Spleen (tissue), 11 donors: ENCODE results near the gene CAND2. TPM values are rescaled to one million over a fixed set of nuclear protein-coding genes. Genes with fewer than 3 reads are reported as not detected.

Experiments used
- DNase-seq: peaks from one replicate; pipeline ENCODE4 v3.0.0-alpha.2; 2020
- H3K27ac ChIP-seq, 8 donors: fragments of 200-600 bp; sonication (generic) in 7 of 8; 1 replicate in 4 of 8; 2 replicates in 4 of 8; pipeline versions ENCODE4 v1.5.0 to v1.8.0; 2016 to 2021; ENCODE audit warnings: inconsistent platforms in 4 of 8, mild to moderate bottlenecking in 4 of 8, moderate library complexity in 1 of 8
- H3K27me3 ChIP-seq, 7 donors: fragments of 200-600 bp; sonication (generic) in 6 of 7; replicated peaks in 1 of 7; 1 replicate in 4 of 7; 2 replicates in 3 of 7; pipeline versions ENCODE4 v1.5.0 to v1.8.0; 2016 to 2021; ENCODE audit warnings: inconsistent platforms in 3 of 7, mild to moderate bottlenecking in 1 of 7
- H3K36me3 ChIP-seq, 6 donors: fragments of 200-600 bp; sonication (generic) in 5 of 6; 1 replicate in 4 of 6; 2 replicates in 2 of 6; pipeline versions ENCODE4 v1.5.0 to v1.8.0; 2016 to 2021; ENCODE audit warnings: inconsistent platforms in 2 of 6
- H3K4me1 ChIP-seq, 6 donors: fragments of 200-600 bp; sonication (generic) in 5 of 6; 1 replicate in 3 of 6; 2 replicates in 3 of 6; pipeline versions ENCODE4 v1.5.0 to v1.8.0; 2016 to 2021; ENCODE audit warnings: inconsistent platforms in 3 of 6
- H3K4me3 ChIP-seq, 8 donors: fragments of 200-600 bp; sonication (generic) in 7 of 8; 1 replicate in 4 of 8; 2 replicates in 4 of 8; pipeline versions ENCODE4 v1.5.0 to v1.8.0; 2016 to 2021; ENCODE audit warnings: inconsistent platforms in 4 of 8, mild to moderate bottlenecking in 4 of 8, moderate library complexity in 2 of 8
- H3K9me3 ChIP-seq, 8 donors: fragments of 200-600 bp; sonication (generic) in 7 of 8; 1 replicate in 4 of 8; 2 replicates in 4 of 8; pipeline versions ENCODE4 v1.5.0 to v1.8.0; 2016 to 2021; ENCODE audit warnings: inconsistent platforms in 4 of 8
- CTCF ChIP-seq, 11 experiments: fragments of 200-600 bp in 7 of 11; fragments of 450-650 bp in 4 of 11; sonication (generic) in 4 of 11; IDR thresholded peaks in 8 of 11; conservative IDR thresholded peaks in 3 of 11; 1 replicate in 7 of 11; 2 replicates in 4 of 11; pipeline versions ENCODE4 v1.4.0 to v1.8.0; 2016 to 2021; ENCODE audit warnings: antibody characterized with exemption in 11 of 11, inconsistent platforms in 4 of 11, mild to moderate bottlenecking in 1 of 11
- POLR2A ChIP-seq, 3 donors: fragments of 450-650 bp; IDR thresholded peaks; one replicate each; pipeline ENCODE4 v1.5.1; 2017; ENCODE audit warnings: antibody characterized with exemption in 3 of 3, mild to moderate bottlenecking in 1 of 3
- POLR2AphosphoS5 ChIP-seq, 3 donors: sonication (generic); formaldehyde crosslinking; IDR thresholded peaks; one replicate each; pipeline ENCODE4 v1.5.1; 2017; ENCODE audit warnings: antibody characterized with exemption in 3 of 3
- WGBS, 5 donors: extraction: QIAGEN DNeasy Blood & Tissue Kit in 3 of 5; methylation state at CpG; one replicate each; pipeline versions ENCODE4 v1.1.5 to v1.1.7; 2013 to 2018; 5-methylcytosine and 5-hydroxymethylcytosine counted together
- intact Hi-C: fragments of 100-400 bp; cut with DNase I; formaldehyde crosslinking; loops from one replicate; pipeline ENCODE4 v1.15.0; 2023; ENCODE audit warnings: low total_unique reads
- polyA plus RNA-seq, 3 donors: library from polyadenylated mRNA; stranded (reverse); fragments of 200-250 nt; gene quantifications; one replicate each; pipeline ENCODE4 v1.2.1, GENCODE V29; 2013
- total RNA-seq, 7 donors: library from RNA; depleted of rRNA in 3 of 7; stranded (reverse); fragments of >200 nt in 3 of 7; fragmentation: NEBNext Ultra II Directional in 4 of 7; extraction: Animal tissue kit (Norgen Biotek cat#: 25700) in 4 of 7; gene quantifications; one replicate each; pipeline versions ENCODE4 v1.1.0 to v1.2.1, GENCODE V29; 2016 to 2021
- donor health status: healthy with polysubstance abuse.
- donor health status: DM: no; HTN: no; CAD: no; lungs with moderate emphysema.
- donor health status: DM: no; HTN: no; CAD: no.
- donor health status: Bipolar disorder and iron deficiency.
- donor health status: healthy.
- donor health status: DM: no; HTN: no; CAD: no.
- donor health status: DM: yes; HTN: yes; CAD: no.

Gene CAND2
- total and polyA plus RNA-seq, 10 donors = 0.78 to 12.2 (median 7.5) TPM

- no peak overlapping the region for H3K27ac ChIP-seq
- TF ChIP-seq POLR2AphosphoS5 (IDR thresholded peaks at IDR 0.05) = no peak
- no peak for TF ChIP-seq CTCF (IDR thresholded peaks at IDR 0.05 in 8 of 11, conservative IDR thresholded peaks at IDR 0.05 in 3 of 11)
- no peak for TF ChIP-seq POLR2A (IDR thresholded peaks at IDR 0.05)
- no peak overlapping the region for H3K4me3 ChIP-seq
- H3K4me1 ChIP-seq = peaks cover 3 to 20% (median 11%) of the 10 kb centered on the region in 6 donors
- peak; percentile 52 for DNase-seq
- no peaks in the 10 kb centered on the region for H3K9me3 ChIP-seq
- H3K27me3 ChIP-seq = no peaks in the 10 kb centered on the region
- WGBS, 5 donors = 81 to 91% (median 83%) methylated on average over 13 of the region's 13 CpGs
- H3K36me3 ChIP-seq = peaks cover 0 to 93% (median 80%) of the 10 kb centered on the region in 6 donors
- intact Hi-C loops = no loop called here
Observed at GRCh38 chr3:12833222-12834161, 37.0 kb downstream of the CAND2 start.

- Histone ChIP-seq H3K27ac (no peak overlapping the region), H3K4me1 (peaks cover 11 to 37% (median 28%) of the 10 kb centered on the region in 6 donors), H3K4me3 (no peak overlapping the region), H3K9me3 (no peaks in the 10 kb centered on the region), H3K36me3 (peaks cover 0 to 100% (median 92%) of the 10 kb centered on the region in 6 donors), H3K27me3 (no peaks in the 10 kb centered on the region)
- 82 to 95% (median 90%) methylated on average over 6 of the region's 6 CpGs for WGBS, 5 donors
- intact Hi-C loops = no loop called here
- DNase-seq = peak; percentile 40
- TF ChIP-seq CTCF (IDR thresholded peaks at IDR 0.05 in 8 of 11, conservative IDR thresholded peaks at IDR 0.05 in 3 of 11) = no peak
Observed at GRCh38 chr3:12835052-12835665, 38.7 kb downstream of the CAND2 start.

- intact Hi-C loops = no loop called here
- TF ChIP-seq POLR2AphosphoS5 (IDR thresholded peaks at IDR 0.05) (no peak), CTCF (IDR thresholded peaks at IDR 0.05 in 8 of 11, conservative IDR thresholded peaks at IDR 0.05 in 3 of 11) (no peak), POLR2A (IDR thresholded peaks at IDR 0.05) (no peak)
- H3K36me3 ChIP-seq = peaks cover 0 to 79% (median 72%) of the 10 kb centered on the region in 6 donors
- H3K9me3 ChIP-seq = no peaks in the 10 kb centered on the region
- no peak for DNase-seq
- H3K4me3 ChIP-seq = no peak overlapping the region
- peaks cover 16 to 50% (median 42%) of the 10 kb centered on the region in 6 donors for H3K4me1 ChIP-seq
- no peaks in the 10 kb centered on the region for H3K27me3 ChIP-seq
- peak overlapping the region in 1 of 8 donors; percentile 2 for H3K27ac ChIP-seq
- WGBS, 5 donors = 73 to 88% (median 79%) methylated on average over 6 of the region's 6 CpGs
Observed at GRCh38 chr3:12837295-12837986, 41.0 kb downstream of the CAND2 start.
